Erythroblast (primary cell): ENCODE data around the gene OLFML2B.

Experiments used
- GATA1 ChIP-seq: IDR thresholded peaks from 2 replicates; pipeline ENCODE4 v1.6.1; 2011; ENCODE audit warnings: low read depth, mild to moderate bottlenecking, control low read depth, low read length, moderate library complexity
- POLR2A ChIP-seq: IDR thresholded peaks from 2 replicates; pipeline ENCODE4 v1.6.1; 2011; ENCODE audit warnings: mild to moderate bottlenecking, low read length

DNA sequence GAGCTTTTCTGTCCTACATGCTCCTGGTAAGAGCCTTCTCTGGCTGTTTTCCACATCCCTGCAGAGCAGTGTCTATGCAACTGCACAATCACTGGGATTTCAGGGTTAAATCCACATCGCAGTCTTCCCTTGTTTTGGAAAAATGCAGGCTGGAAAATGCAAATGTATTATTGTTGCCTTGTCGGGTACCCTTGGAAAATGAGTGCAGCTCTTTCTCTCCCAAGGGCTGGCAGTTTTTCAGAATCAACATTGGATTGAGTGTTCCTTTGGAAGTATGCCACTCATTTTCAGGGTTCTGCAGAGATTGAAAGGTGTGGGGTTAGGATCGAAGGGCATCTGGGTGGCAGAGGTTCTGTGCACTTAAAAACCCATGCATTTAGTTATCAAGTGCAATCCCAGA, 49.1 kb upstream of the OLFML2B start:
- TF ChIP-seq POLR2A (no peak), GATA1 (no peak)
